Natural killer cell (primary cell): ENCODE results near the gene C16orf46. TPM values are rescaled to one million over a fixed set of nuclear protein-coding genes. Genes with fewer than 3 reads are reported as not detected.

ENCODE experiments used
- ATAC-seq, 3 donors: fragments of 150-1000 bp in 2 of 3; fragments of 200-7000 bp in 1 of 3; cut with Tn5 transposase; 1 replicate in 1 of 3; 2 replicates in 2 of 3; pipeline ENCODE4 v1.10.0; 2021; ENCODE audit warnings: mild to moderate bottlenecking in 2 of 3, moderate library complexity in 2 of 3
- DNase-seq, 2 donors: peaks; one replicate each; pipeline versions ENCODE4 v3.0.0 to v3.0.0-alpha.2; 2013 to 2021; ENCODE audit warnings: mixed read lengths in 1 of 2
- H3K27ac ChIP-seq: one replicate; pipeline ENCODE4 v1.5.1; 2013; ENCODE audit warnings: mild to moderate bottlenecking, low read length
- H3K27me3 ChIP-seq: one replicate; pipeline ENCODE4 v1.6.1; 2013; ENCODE audit warnings: low read length; ENCODE audit not compliant: control insufficient read depth, insufficient read depth
- H3K36me3 ChIP-seq: one replicate; pipeline ENCODE4 v1.6.1; 2013; ENCODE audit warnings: low read length; ENCODE audit not compliant: control insufficient read depth, insufficient read depth
- H3K4me1 ChIP-seq: one replicate; pipeline ENCODE4 v1.6.1; 2013; ENCODE audit warnings: low read length; ENCODE audit not compliant: control insufficient read depth, insufficient read depth
- H3K4me3 ChIP-seq: one replicate; pipeline ENCODE4 v1.5.1; 2013; ENCODE audit warnings: low read length
- H3K9me3 ChIP-seq: one replicate; pipeline ENCODE4 v1.6.1; 2013; ENCODE audit warnings: low read length; ENCODE audit not compliant: control insufficient read depth, insufficient read depth
- H3K27ac Mint-ChIP-seq, 2 donors: one replicate each; pipeline ENCODE4 v1.8.0; 2022; ENCODE audit warnings: mild to moderate bottlenecking in 2 of 2, mixed read lengths in 2 of 2, moderate library complexity in 1 of 2
- H3K27me3 Mint-ChIP-seq, 2 donors: one replicate each; pipeline ENCODE4 v1.8.0; 2022; ENCODE audit warnings: low read depth in 2 of 2, mixed read lengths in 2 of 2
- H3K36me3 Mint-ChIP-seq: one replicate; pipeline ENCODE4 v1.8.0; 2022; ENCODE audit warnings: mixed read lengths
- H3K4me1 Mint-ChIP-seq, 2 donors: one replicate each; pipeline ENCODE4 v1.8.0; 2022; ENCODE audit warnings: mixed read lengths in 2 of 2
- H3K4me3 Mint-ChIP-seq: one replicate; pipeline ENCODE4 v1.8.0; 2022; ENCODE audit warnings: mild to moderate bottlenecking, moderate library complexity, mixed read lengths
- H3K9me3 Mint-ChIP-seq, 2 donors: one replicate each; pipeline ENCODE4 v1.8.0; 2022; ENCODE audit warnings: mixed read lengths in 2 of 2
- CTCF ChIP-seq: fragments of 200-600 bp; IDR thresholded peaks from one replicate; pipeline ENCODE4 v1.8.0; 2022; ENCODE audit warnings: antibody characterized with exemption
- WGBS: methylation state at CpG from one replicate; pipeline ENCODE4 v1.1.7; 2013; ENCODE audit warnings: missing lambda C conversion rate; ENCODE audit not compliant: insufficient coverage; 5-methylcytosine and 5-hydroxymethylcytosine counted together
- intact Hi-C: fragments of 100-400 bp; cut with micrococcal nuclease; formaldehyde crosslinking; loops from one replicate; pipeline ENCODE4 v1.14.2; 2022
- total RNA-seq, 4 donors: library from RNA; stranded (reverse); fragments of 120-200 nt in 1 of 4; gene quantifications; one replicate each; pipeline versions ENCODE4 v1.2.3 to v1.2.4, GENCODE V29; 2013 to 2022

The C16orf46 gene
- total RNA-seq, 3 donors from 2014 or later (not counting 1 experiment from before 2014, with no cell fraction given): not detected

- no peak for TF ChIP-seq CTCF
- Mint-ChIP-seq H3K9me3 (no peaks in the 10 kb centered on the region), H3K4me1 (no peaks in the 10 kb centered on the region), H3K36me3 (no peaks in the 10 kb centered on the region), H3K4me3 (no peak overlapping the region), H3K27ac (no peak overlapping the region), H3K27me3 (peaks cover 0 to 14% of the 10 kb centered on the region in 2 donors)
- ATAC-seq (no peak), DNase-seq (no peak)
- Histone ChIP-seq H3K9me3 (no peaks in the 10 kb centered on the region), H3K4me3 (no peak overlapping the region), H3K4me1 (no peaks in the 10 kb centered on the region), H3K27ac (no peak overlapping the region), H3K36me3 (no peaks in the 10 kb centered on the region), H3K27me3 (no peaks in the 10 kb centered on the region)
- intact Hi-C loops: no loop called here
- WGBS: 82% methylated on average over 11 of the region's 11 CpGs
Measured at GRCh38 chr16:81107511-81107910, 30.5 kb upstream of the C16orf46 start.

- H3K4me3 ChIP-seq: no peak overlapping the region
- Mint-ChIP-seq H3K4me3 (no peak overlapping the region), H3K36me3 (no peaks in the 10 kb centered on the region), H3K9me3 (no peaks in the 10 kb centered on the region), H3K27me3 (peaks cover 0 to 14% of the 10 kb centered on the region in 2 donors), H3K4me1 (no peaks in the 10 kb centered on the region), H3K27ac (no peak overlapping the region)
- no peaks in the 10 kb centered on the region for H3K36me3 ChIP-seq
- H3K9me3 ChIP-seq: no peaks in the 10 kb centered on the region
- H3K27ac ChIP-seq: no peak overlapping the region
- H3K27me3 ChIP-seq: no peaks in the 10 kb centered on the region
- ATAC-seq (no peak), DNase-seq (no peak)
- intact Hi-C loops: no loop called here
- 76% methylated on average over 8 of the region's 8 CpGs for WGBS
- TF ChIP-seq CTCF: no peak
- no peaks in the 10 kb centered on the region for H3K4me1 ChIP-seq
Measured at GRCh38 chr16:81106826-81107503, 29.9 kb upstream of the C16orf46 start.

- H3K4me3 Mint-ChIP-seq: no peak overlapping the region
- H3K4me1 ChIP-seq: no peaks in the 10 kb centered on the region
- H3K27ac Mint-ChIP-seq: no peak overlapping the region
- H3K27me3 Mint-ChIP-seq: peaks cover 0 to 14% of the 10 kb centered on the region in 2 donors
- WGBS: 83% methylated on average over 1 of the region's 1 CpG
- ATAC-seq: no peak
- no peaks in the 10 kb centered on the region for H3K4me1 Mint-ChIP-seq
- H3K36me3 Mint-ChIP-seq: no peaks in the 10 kb centered on the region
- intact Hi-C loops: no loop called here
- no peak for TF ChIP-seq CTCF
- H3K9me3 Mint-ChIP-seq: no peaks in the 10 kb centered on the region
- DNase-seq: no peak
- no peaks in the 10 kb centered on the region for H3K36me3 ChIP-seq
- no peaks in the 10 kb centered on the region for H3K27me3 ChIP-seq
- no peak overlapping the region for H3K27ac ChIP-seq
- no peak overlapping the region for H3K4me3 ChIP-seq
- no peaks in the 10 kb centered on the region for H3K9me3 ChIP-seq
Measured at GRCh38 chr16:81105946-81106345, 28.9 kb upstream of the C16orf46 start.

GRCh38 chr16:81101702-81102101, 24.7 kb upstream of the C16orf46 start:
- no peak overlapping the region for H3K27ac Mint-ChIP-seq
- no peaks in the 10 kb centered on the region for H3K9me3 Mint-ChIP-seq
- H3K4me3 Mint-ChIP-seq: no peak overlapping the region
- Histone ChIP-seq H3K27me3 (no peaks in the 10 kb centered on the region), H3K27ac (no peak overlapping the region), H3K4me3 (no peak overlapping the region), H3K9me3 (no peaks in the 10 kb centered on the region), H3K36me3 (no peaks in the 10 kb centered on the region), H3K4me1 (peaks cover 6% of the 10 kb centered on the region)
- no peak for DNase-seq
- ATAC-seq: no peak
- no peaks in the 10 kb centered on the region for H3K36me3 Mint-ChIP-seq
- H3K27me3 Mint-ChIP-seq: peaks cover 0 to 8% of the 10 kb centered on the region in 2 donors
- TF ChIP-seq CTCF: no peak
- WGBS: 94% methylated on average over 9 of the region's 9 CpGs
- peaks cover 1% of the 10 kb centered on the region in 2 donors for H3K4me1 Mint-ChIP-seq
- intact Hi-C loops: no loop called here
